DMS 273 (cell line): ENCODE data around the gene GJB5.
A peak's percentile ranks its signal among the peaks of the same experiment; 100 is the strongest.
"Not testable (repeated sequence)": the region's sequence is repeated elsewhere in the genome, so short reads cannot be mapped to it uniquely, and the experiment has no call there.

ENCODE experiments used
- DNase-seq: peaks from one replicate; lab custom pipeline; 2025; ENCODE audit not compliant: unreplicated experiment; lab: John Stamatoyannopoulos, UW

GJB5 gene

GRCh38 chr1:34754964-34755637 lies at the start of gene GJB5:
Gene GJB5, plus strand, starts transcription at chr1:34755047. Its CDS starts 2,284 bp downstream, at chr1:34757331.
- DNase-seq, result no peak

DNA sequence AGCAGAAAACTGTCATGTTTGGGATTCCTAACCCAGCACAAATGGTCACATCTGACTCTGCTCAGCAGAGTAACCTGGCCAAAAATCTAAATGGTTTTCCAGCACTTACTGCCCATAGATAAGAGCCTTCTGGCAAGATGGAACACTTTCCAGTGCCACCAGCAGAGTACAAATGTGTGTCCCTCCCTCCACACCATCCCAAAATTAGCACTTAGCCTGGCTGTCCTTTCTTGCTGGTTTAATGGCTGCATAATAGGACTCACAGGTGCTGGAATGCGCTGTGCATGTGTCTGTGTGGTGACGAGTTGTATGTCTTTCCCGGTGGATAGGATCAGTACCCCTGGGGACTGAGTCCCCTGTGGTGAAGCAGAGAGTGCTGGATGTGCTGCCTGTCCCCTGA lies 49.8 kb upstream of the GJB5 start:
- DNase-seq, result no peak

- no peak for DNase-seq
Measured at GRCh38 chr1:34708106-34708505, 46.7 kb upstream of the GJB5 start.

GRCh38 chr1:34709547-34709946 lies 45.3 kb upstream of the GJB5 start:
- DNase-seq, result no peak

GRCh38 chr1:34710812-34711211 lies 44.0 kb upstream of the GJB5 start:
- DNase-seq, result no peak

- peak; percentile 31 for DNase-seq
Measured at GRCh38 chr1:34711485-34711884, 43.4 kb upstream of the GJB5 start.

DNA sequence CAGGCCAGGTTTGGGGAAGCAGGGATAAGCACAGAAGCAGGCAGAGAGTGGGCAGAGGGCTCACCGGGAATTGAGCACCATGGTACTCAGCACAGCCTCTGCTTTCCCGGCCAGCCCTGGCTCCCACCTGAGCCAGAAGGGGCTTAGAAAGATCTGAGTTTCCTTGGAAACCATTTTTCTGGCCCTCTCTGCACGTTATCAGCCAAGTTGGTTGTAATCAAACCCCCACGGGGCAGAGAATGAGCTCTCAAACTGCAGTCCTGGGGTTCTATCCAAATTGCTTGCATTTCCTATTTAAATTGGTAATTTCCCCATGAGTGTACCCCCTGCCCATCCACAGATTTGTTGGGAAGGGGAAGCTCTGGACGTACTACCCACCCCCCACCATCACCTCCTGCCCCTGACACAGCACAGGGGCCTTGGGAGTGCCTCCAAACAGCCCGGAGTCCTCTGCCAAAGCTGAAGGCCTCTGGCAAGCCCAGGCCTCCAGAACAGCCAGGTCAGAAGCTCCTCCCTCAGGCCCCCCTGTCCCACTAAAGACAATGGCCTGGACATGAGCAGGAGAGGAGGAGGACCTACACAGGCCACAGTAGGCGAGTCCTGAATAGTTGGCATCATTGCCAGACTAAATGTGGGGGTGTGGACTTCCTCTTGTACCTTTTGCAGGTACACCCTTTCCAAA lies 42.7 kb upstream of the GJB5 start:
- no peak for DNase-seq

DNA sequence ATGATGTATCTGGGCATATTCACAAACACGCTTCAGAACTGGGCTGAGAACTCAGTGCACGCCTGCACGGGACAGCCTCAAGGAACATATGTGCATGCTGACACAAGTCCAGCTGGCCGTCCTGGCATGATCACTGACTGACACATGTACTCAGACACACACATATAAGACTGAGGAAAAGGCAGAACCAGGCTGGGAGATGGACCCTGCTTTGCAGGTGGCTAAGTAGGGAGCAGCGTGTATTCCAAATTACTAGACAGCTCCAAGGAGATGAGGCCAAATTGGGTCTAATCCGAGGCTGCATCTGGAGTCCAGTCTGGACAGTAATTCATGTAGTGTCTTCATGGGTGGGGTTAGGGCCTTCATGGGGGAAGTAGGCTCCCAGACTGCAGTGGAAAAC lies 41.4 kb upstream of the GJB5 start:
- no peak for DNase-seq

- no peak for DNase-seq
Measured at GRCh38 chr1:34714386-34714785, 40.5 kb upstream of the GJB5 start.

DNA sequence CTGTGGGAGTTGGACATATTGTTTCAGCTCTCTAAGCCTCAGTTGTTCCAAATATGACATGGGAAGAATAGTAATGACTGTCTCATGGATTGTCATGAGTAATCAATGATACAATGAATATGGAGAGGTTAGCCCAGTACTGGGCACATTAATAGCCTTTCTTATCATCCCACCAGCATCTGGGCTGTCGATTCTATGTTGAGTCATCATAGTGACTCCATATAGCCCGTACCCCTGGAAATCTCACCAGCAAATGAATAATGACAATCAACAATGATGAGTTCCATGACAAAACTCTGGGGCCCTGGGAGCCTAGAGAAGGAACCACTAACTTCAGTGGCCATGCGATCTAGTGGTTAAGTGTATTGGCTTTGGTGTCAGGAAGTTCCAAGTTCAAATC lies 39.7 kb upstream of the GJB5 start:
- no peak for DNase-seq

DNA sequence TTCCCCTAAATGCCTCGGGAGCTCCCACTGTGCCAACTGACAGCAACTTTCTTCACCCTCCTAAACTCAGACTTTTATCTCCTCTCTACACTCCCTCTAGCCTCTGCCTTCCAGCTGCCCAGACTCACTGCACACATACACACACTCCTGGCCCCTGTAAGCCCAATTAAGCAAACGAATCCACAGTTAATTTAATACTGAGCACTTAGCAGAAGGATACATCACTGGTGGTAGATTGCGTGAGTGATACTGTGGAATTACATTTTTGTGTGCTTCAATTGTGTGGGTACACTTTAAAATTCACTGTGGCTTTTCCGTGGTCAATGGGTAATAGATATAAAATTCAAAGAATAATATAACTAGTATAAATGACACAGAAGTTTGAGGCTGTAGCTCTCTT lies 33.6 kb upstream of the GJB5 start:
- DNase-seq, result no peak

DNA sequence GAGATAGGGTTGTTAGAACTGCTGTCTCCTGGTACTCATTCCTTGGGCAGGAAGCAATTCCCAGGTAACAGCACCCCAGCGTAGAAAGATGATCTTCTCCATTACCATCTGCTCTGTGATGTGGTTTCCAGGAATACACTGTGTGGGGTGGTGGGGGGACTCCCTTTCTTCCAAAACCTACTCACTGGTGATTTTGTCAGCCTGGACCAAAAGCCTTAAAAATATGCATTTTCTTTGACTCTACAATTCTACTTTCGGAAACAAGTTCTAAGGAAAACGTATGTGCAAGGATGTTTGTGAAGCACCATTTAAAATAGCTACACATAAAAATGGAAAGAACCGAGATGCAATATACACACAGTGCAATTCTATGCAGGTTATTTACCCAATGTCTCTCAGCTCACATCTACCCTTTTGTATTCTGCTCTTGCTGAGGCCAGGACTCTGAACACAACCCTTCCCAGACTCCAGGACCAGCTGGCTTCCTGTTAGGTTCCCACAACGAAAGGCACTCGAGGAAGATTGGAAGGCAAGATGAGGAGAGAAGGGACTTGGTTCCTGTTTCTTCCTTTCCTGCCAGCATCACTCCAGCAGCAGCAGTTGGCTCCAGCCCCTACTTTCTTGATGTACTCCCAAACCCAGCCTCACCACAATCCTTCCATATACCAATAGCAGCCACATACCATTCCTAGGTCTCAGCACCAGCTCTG lies 33.0 kb upstream of the GJB5 start:
- DNase-seq, result no peak

- no peak for DNase-seq
Measured at GRCh38 chr1:34726861-34727260, 28.0 kb upstream of the GJB5 start.

- no peak for DNase-seq
Measured at GRCh38 chr1:34730485-34730884, 24.4 kb upstream of the GJB5 start.

GRCh38 chr1:34732831-34733230 lies 22.0 kb upstream of the GJB5 start:
- DNase-seq, result not testable (repeated sequence)

DNA sequence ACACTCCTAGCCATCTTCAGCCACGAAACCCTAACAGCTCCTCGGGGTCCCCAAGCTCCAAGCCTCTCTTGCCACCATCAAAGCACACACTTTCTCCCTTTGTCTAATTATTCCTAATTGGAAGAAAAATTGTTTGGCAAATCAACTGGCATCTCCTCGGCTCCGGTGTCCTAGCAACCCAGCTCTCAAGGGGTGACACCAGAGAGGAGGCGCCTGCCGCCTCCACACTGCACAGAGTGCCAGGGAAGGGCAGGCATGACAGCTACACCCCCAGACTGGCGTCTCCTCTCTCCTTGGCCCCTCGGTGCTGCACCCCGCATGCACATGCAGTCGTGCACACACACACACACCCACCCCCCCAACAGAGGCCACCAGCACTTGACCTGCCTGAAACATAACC lies 18.2 kb upstream of the GJB5 start:
- no peak for DNase-seq

DNA sequence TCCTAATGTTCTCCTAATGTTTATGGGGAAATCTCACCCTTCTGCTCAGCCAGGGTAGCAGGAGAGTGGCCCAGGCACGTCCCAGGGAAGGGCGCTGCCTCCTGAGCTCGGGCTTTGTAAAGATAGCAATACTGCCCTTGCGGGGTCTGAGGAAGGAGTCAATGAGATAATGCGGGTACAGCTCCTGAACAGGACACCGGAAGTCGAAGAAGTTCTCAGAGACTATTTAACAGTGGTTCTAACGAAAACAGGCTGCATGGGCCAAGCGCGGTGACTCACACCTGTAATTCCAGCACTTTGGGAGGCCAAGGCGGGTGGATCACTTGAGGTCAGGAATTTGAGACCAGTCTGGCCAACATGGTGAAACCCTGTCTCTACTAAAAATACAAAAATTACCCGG lies 17.6 kb upstream of the GJB5 start:
- DNase-seq, result not testable (repeated sequence)

DNA sequence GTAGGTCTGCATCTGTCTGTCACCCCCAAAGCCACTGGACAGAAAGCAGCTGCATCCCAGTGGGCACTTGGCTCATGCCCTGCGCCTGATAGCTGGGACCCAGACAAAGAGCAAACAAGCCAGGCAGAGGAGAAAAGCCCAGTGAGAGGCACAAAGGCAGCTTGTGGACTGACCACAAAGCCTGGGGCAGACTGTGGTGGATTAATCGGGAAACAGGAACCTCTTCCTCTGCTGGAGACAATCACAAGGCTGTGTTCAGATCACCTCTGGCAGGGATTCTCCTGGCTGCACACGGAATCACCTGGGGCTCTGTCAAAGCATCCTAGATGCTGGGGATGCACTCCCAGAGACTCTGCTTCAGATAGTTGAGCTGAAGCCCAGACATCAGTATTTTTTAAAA lies 15.2 kb upstream of the GJB5 start:
- DNase-seq, result no peak

DNA sequence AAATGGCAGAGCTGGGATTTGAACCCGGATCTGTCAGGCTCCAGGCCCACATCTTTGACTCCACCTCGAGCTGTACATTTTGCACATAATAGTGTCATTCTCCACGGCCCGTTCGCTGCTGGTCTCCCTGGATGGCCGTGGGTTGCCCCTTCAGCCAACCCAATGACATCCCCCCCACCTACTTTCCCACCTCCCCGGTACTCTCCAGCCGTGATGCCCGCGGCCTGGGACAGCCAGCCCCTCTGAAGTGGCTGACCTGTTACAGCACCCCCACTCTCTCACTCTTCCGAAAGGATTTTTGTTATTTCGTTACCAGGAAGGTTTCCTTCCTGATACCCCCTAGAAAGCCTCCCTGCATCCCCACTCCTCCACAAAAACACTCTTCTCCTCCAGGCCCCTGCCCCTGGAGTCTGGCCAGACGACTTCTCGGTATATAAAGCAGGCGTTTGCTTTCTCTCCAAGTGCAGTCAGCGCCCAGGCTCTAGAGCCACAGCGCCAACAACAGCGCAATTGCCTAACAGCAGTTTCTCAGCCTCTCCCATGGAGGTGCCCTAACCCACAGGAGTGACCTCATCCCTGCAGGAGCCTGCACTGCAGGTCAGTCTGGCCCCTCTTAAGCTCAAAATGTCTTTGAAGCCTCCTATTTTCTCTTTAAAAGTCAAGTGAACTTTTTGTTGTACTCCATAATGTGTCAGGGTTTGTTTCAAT lies 14.5 kb upstream of the GJB5 start:
- peak; percentile 33 for DNase-seq

GRCh38 chr1:34742667-34743270 lies 12.1 kb upstream of the GJB5 start:
- peak; percentile 85 for DNase-seq

GRCh38 chr1:34743775-34744174 lies 11.1 kb upstream of the GJB5 start:
- DNase-seq, result no peak
